GM12865 (cell line): Measurements from ENCODE around the gene DAG1.
"Not testable (repeated sequence)": the region's sequence is repeated elsewhere in the genome, so short reads cannot be mapped to it uniquely, and the experiment has no call there.

ENCODE experiments used
- DNase-seq: peaks from one replicate; pipeline ENCODE4 v3.0.0; 2010; ENCODE audit warnings: low read depth
- H3K4me3 ChIP-seq: 2 replicates; pipeline ENCODE4 v1.5.1; 2011; ENCODE audit warnings: mild to moderate bottlenecking, low read depth, low read length, control low read depth
- CTCF ChIP-seq: IDR thresholded peaks from 2 replicates; pipeline ENCODE4 v1.5.1; 2011; ENCODE audit warnings: low read length, control low read depth, low read depth, inconsistent platforms; ENCODE audit not compliant: insufficient read depth; ENCODE audit errors: missing control alignments

The DAG1 gene

DNA sequence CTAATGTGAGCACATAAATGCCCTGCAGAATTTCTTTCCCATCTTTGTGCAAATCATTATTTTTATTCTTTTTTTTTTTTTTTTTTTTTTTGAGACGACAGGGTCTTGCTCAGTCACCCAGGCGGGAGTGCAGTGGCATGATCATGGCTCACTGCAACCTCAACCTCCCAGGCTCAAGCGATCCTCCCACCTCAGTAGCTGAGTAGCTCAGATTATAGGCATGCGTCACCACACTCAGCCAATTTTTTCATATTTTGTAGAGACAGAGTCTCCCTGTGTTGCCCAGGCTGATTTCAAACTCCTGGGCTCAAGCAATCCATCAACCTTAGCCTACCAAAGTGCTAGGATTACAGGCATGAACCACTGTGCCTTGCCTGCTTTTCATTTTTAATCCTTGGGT, 22.9 kb downstream of the DAG1 start:
- no peak for TF ChIP-seq CTCF
- DNase-seq = no peak
- no peak overlapping the region for H3K4me3 ChIP-seq

- no peak overlapping the region for H3K4me3 ChIP-seq
- no peak for DNase-seq
- TF ChIP-seq CTCF = no peak
Observed at GRCh38 chr3:49493901-49494300, 23.8 kb downstream of the DAG1 start.

GRCh38 chr3:49495023-49495422, 25.0 kb downstream of the DAG1 start:
- H3K4me3 ChIP-seq = no peak overlapping the region
- DNase-seq = no peak
- no peak for TF ChIP-seq CTCF

DNA sequence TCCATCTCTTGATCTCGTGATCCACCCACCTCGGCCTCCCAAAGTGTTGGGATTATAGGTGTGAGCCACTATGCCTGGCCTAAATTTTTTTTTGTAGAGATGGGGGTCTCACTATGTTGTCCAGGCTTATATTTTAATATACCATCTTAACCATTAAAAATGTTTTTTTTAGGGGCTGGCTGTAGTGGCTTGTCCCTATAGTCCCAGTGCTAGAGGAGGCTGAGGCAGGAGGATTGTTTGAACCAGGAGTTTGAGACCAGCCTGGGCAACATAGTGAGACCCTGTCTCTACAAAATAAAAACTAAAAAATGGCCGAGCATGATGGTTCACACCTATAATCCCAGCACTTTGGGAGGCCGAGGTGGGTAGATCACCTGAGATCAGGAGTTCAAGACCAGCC, 26.8 kb downstream of the DAG1 start:
- not testable (repeated sequence) for DNase-seq, H3K4me3 ChIP-seq

- H3K4me3 ChIP-seq = no peak overlapping the region
- DNase-seq = no peak
- TF ChIP-seq CTCF = no peak
Observed at GRCh38 chr3:49497606-49498005, 27.5 kb downstream of the DAG1 start.

DNA sequence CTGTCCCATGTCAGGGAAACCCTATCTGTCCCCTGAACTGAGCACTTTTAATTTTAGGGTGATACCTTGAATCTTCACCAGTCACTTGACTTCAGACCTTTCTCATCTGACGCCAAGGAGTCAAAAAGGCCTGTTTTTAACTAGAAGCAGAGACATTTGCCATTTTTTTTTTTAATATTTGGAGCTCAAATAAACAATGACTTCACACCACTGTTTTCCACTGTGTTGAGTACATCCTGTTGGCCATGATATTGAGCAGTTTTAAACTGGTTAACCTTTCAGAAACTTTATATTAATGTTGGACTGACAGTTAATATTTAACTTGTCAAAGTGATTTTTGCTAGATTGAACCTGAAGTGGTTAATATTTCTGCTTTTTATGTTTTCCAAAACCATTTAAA, 28.2 kb downstream of the DAG1 start:
- H3K4me3 ChIP-seq = no peak overlapping the region
- no peak for TF ChIP-seq CTCF
- no peak for DNase-seq

GRCh38 chr3:49498648-49499047, 28.6 kb downstream of the DAG1 start:
- no peak overlapping the region for H3K4me3 ChIP-seq
- DNase-seq = no peak

More at GRCh38 chr3:49498648-49499047, 28.6 kb downstream of the DAG1 start:
- no peak for TF ChIP-seq CTCF
